SH-SY5Y (cell line): ENCODE data around the gene GPR15LG.

ENCODE experiments used
- GATA2 ChIP-seq: IDR thresholded peaks from 2 replicates; pipeline ENCODE4 v1.6.1; 2011; ENCODE audit warnings: mild to moderate bottlenecking, low read depth, low read length
- GATA3 ChIP-seq: IDR thresholded peaks from 2 replicates; pipeline ENCODE4 v1.6.1; 2011; ENCODE audit warnings: low read depth, mild to moderate bottlenecking, low read length, moderate library complexity

- TF ChIP-seq GATA2 (no peak), GATA3 (no peak)
Observed at GRCh38 chr10:84184517-84184916, 10.9 kb downstream of the GPR15LG start.
